ENCODE results near the gene PRM1.

Gene PRM1

DNA sequence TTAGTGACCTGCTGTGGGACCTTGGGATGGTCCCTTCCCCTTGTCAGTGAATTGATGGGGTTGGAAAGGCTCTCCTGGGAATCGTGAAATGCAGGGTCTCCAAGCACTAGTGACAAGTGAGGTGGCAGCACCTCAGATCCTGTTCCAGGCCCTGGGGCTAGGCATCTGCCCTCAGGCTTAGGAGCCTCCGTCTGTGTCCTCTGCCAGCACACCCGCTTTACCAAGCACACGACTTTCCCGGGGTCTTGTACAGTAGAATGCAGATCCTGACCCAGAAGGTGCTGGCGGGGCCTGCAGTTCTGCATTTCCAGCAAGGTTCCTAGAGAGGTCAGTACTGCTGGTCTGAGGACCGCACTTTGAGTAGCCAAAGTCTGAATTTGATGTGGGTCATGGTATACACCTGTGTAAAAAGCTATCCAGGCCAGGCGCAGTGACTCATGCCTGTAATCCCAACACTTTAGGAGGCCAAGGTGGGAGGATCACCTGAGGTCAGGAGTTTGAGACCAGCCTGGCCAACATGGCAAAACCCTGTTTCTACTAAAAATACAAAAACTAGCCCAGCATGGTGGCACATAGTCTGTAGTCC lies 33.3 kb upstream of the PRM1 start:
- no peak for DNase-seq (ENCODE audit: low read depth)
- no peak overlapping the region for H3K4me3 ChIP-seq (ENCODE audit: low read length)
- TF ChIP-seq, protein P1, sequence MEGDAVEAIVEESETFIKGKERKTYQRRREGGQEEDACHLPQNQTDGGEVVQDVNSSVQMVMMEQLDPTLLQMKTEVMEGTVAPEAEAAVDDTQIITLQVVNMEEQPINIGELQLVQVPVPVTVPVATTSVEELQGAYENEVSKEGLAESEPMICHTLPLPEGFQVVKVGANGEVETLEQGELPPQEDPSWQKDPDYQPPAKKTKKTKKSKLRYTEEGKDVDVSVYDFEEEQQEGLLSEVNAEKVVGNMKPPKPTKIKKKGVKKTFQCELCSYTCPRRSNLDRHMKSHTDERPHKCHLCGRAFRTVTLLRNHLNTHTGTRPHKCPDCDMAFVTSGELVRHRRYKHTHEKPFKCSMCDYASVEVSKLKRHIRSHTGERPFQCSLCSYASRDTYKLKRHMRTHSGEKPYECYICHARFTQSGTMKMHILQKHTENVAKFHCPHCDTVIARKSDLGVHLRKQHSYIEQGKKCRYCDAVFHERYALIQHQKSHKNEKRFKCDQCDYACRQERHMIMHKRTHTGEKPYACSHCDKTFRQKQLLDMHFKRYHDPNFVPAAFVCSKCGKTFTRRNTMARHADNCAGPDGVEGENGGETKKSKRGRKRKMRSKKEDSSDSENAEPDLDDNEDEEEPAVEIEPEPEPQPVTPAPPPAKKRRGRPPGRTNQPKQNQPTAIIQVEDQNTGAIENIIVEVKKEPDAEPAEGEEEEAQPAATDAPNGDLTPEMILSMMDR (IDR thresholded peaks at IDR 0.05; ENCODE audit: insufficient read depth, low read depth, low read length, missing control alignments) = no peak

DNA sequence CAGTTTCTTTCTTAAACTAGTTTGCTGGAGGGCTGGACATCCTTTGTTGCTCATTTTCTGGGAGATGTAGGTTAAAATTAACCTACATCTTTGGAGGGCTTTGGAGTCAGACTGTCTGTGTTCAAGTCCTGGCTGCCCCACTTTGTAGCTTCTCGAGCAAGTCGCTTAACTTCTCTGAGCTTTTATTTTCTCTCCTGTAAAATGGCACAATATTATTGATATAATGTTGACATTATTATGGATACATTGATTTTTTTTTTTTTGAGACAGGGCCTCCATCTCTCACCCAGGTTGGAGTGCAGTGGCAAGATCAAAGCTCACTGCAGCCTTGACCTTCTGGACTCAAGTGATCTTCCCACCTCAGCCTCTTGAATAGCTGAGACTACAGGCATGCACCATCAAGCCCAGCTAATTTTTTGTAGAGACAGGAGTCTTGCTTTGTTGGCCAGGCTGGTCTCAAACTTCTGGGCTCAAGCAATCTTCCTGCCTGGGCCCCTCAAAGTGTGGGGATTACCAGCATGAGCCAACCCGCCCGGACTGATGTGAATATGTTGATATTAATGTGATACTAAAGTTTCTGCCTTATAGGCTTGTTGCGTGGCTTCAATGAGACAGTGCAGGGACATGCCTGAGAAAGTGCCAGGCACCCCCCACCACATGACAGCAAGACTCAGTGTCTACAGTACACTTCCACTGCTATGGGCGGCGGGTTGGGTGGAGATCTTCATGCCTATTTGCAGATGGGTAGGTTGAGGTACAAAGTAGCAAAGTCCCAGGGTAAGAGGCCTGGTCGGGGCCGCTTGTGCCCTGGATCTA lies 32.6 kb upstream of the PRM1 start:
- H3K4me3 ChIP-seq (ENCODE audit: low read length) = no peak overlapping the region
- TF ChIP-seq, protein P1 (IDR thresholded peaks at IDR 0.05; ENCODE audit: insufficient read depth, low read depth, low read length, missing control alignments) = no peak
- DNase-seq (ENCODE audit: low read depth) = no peak

DNA sequence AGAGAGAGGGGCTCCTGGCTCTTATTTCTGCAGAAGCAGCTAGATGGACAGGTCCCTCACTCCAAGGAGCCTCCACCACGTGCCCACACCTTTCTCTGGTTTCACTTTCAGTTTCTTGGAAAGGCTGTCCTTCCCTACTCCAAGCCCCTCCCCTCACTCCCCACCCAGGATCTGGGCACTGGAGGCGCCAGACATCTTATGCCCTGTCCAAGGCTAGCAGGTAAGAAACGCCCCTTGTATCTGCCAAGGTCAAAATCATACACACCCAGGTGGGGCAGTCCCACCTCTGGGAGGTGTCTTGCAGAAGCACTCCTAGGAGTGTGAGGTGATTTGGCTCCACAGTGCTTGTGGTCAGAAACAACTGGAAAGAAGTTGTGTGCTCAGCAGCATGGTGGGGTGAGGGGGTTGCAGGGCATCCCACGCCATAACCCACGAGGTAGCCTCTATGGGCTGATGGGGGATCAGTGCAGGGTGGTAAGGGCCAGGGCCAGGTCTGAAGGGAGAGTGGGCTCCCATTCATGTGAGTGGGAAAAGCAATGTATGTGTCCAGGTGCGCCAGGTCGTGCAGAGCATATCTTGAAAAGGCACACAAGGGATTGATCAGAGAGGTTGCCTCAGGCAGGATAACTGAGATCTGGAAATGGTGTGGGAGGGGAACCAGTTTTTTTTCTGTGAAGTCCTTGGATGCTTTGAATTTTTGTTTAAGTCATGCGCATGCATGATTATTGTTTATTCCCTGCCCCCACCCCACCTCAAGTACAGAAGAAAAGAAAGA lies 31.8 kb upstream of the PRM1 start:
- no peak overlapping the region for H3K4me3 ChIP-seq (ENCODE audit: low read length)
- peak; percentile 24 for DNase-seq (ENCODE audit: low read depth)
- TF ChIP-seq, protein P1 (IDR thresholded peaks at IDR 0.05; ENCODE audit: insufficient read depth, low read depth, low read length, missing control alignments) = no peak

DNA sequence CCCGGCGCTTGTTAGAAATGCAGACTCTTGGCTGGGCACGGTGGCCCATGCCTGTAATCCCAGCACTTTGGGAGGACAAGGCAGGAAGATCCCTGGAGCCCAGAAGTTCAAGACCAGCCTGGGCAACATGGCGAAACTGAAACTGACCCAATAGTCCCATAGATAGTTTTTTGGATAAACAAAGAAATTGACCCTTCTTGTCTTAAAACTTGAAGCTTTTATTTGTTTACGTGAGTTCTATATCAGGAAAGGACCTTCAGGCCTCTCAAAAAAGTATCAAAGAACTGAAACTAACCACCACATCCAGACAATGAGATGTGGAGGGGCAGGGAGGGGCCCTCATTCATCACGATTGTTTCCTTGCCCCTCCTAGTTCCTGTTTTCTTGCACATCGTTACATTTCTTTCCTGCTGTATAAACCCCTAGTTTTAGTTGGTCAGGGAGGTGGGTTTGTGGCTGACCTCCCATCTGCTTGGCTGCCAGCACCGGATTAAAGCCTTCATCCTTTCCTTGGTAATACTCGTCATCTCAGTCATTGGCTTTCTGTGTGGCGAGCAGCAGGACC lies 29.9 kb upstream of the PRM1 start:
- TF ChIP-seq, protein P1 (IDR thresholded peaks at IDR 0.05; ENCODE audit: insufficient read depth, low read depth, low read length, missing control alignments) = no peak
- no peak overlapping the region for H3K4me3 ChIP-seq (ENCODE audit: low read length)
- no peak for DNase-seq (ENCODE audit: low read depth)

DNA sequence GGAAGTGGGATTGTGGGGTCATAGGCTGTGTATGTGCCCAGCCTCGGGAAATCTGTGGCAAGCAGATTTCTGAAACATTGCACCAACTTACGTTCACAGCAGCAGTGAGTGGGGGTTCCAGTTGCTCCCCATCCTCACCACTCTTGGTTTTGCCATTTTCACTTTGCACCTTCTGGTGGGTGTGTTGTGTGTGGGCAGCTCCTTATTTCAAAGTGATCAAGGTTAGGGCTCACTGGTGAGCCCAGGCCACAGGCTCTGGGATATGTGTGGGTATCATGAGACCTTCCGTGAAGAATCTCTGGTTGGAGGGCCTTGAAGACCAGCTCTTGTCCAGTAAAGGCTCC lies 29.5 kb upstream of the PRM1 start:
- TF ChIP-seq, protein P1 (IDR thresholded peaks at IDR 0.05; ENCODE audit: insufficient read depth, low read depth, low read length, missing control alignments) = no peak
- DNase-seq (ENCODE audit: low read depth) = no peak
- no peak overlapping the region for H3K4me3 ChIP-seq (ENCODE audit: low read length)

DNA sequence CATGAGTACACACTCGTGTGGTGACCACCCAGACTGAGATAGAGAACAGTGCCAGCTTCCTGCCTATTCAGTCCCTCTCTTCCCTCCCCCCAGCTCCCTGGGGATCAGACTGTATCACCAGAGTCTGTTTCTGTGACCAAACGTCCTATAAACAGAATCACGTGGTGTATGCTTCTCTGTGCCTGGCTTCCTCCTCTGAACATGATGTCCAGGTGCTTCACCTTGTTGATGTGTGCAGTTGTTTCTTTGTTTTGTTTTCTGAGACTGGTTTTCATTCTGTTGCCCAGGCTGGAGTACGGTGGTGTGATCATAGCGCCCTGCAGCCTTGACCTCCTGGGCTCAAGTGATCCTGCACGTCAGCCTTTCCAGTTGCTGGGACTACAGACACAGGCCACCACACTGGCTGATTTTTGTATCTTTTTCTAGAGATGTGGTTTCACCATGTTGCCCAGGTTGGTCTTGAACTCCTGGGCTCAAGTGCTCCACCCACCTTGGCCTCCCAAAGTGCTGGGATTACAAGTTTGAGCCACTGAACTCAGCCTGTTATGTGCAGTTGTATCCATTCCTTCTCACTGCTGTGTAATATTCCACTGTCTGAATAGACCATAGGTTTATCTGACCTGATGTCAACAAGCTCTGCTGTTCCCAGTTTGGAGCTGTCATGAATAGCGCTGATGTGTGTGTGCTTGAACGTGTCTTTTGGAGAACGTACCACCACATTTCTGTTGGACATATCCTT lies 28.9 kb upstream of the PRM1 start:
- H3K4me3 ChIP-seq (ENCODE audit: low read length) = no peak overlapping the region
- TF ChIP-seq, protein P1 (IDR thresholded peaks at IDR 0.05; ENCODE audit: insufficient read depth, low read depth, low read length, missing control alignments) = no peak
- no peak for DNase-seq (ENCODE audit: low read depth)

All from epithelial cell of esophagus (primary cell).